ENCODE data around the gene CCDC24. TPM values are rescaled to one million over a fixed set of nuclear protein-coding genes. Genes with fewer than 3 reads are reported as not detected.

Gene CCDC24
- total and polyA plus RNA-seq, 9 of the 15 experiments (the other 6 are each of a cell fraction or from before 2014, with no cell fraction given) = 0.31 to 4.5 (median 1.5) TPM

- Histone ChIP-seq H3K9me3 (replicated peaks; ENCODE audit: control insufficient read depth, insufficient read depth, low read depth, low read length) (no peaks in the 10 kb centered on the region), H2AFZ (ENCODE audit: low read depth, low read length) (peak overlapping the region; percentile 100), H3K36me3 (ENCODE audit: control insufficient read depth, insufficient read depth, low read length) (peaks cover 21% of the 10 kb centered on the region), H3K27me3 (ENCODE audit: control insufficient read depth in 2 of 2, insufficient read depth in 2 of 2, low read length in 2 of 2) (no peaks in the 10 kb centered on the region), H3K79me2 (ENCODE audit: control insufficient read depth, insufficient read depth, low read length) (peaks cover 39% of the 10 kb centered on the region), H3K4me1 (replicated peaks in 1 of 2; ENCODE audit: control insufficient read depth in 2 of 2, insufficient read depth in 2 of 2, low read length in 2 of 2) (peaks cover 17 to 41% of the 10 kb centered on the region in 2 experiments), H3K4me2 (ENCODE audit: insufficient read depth, low read length) (peak overlapping the region; percentile 98), H4K20me1 (replicated peaks; ENCODE audit: control insufficient read depth, insufficient read depth, low read length) (no peaks in the 10 kb centered on the region), H3K4me3 (peak overlapping the region; percentile 60), H3K9me1 (ENCODE audit: control insufficient read depth, insufficient read depth, low read length) (no peaks in the 10 kb centered on the region), H3K27ac (ENCODE audit: extremely low read depth, low read depth, low read length) (peak overlapping the region; percentile 99), H3K9ac (ENCODE audit: insufficient read depth in 1 of 2, low read depth in 2 of 2, low read length in 2 of 2) (peak overlapping the region; percentile 98)
- ChIA-PET CTCF (ENCODE audit: low intra/inter-chr PET ratio) (interaction anchor here (0.8 to 1.7 kb wide), 3 partner anchors 11 to 415 kb away, joined by 4 to 7 read pairs (median 4); partner anchors contain the start of genes ARTN and PTPRF), POLR2A (interaction anchor here (0.5 to 1.2 kb wide), 7 partner anchors 10 to 499 kb away, joined by 3 to 4 read pairs (median 3); partner anchors contain the start of gene DPH2)
- in situ Hi-C loops (cut with MboI) (no loop called here), intact Hi-C loops (cut with micrococcal nuclease) (loop anchor here (1.0 to 5.0 kb wide), 3 partner anchors 24 to 92 kb away; partner anchors contain the start of gene ATP6V0B)
- BruUV-seq (replicated peaks) = TSS peak; percentile 77
- DNase-seq (ENCODE audit: extremely low read depth in 1 of 4, low spot score in 3 of 4) (no peak), FAIRE-seq (no peak), ATAC-seq (no peak)
- 4% methylated on average over 3 of the region's 3 CpGs for WGBS (ENCODE audit: insufficient coverage, low coverage, missing lambda C conversion rate)
- TF ChIP-seq ZNF764 (CRISPR knock-in tag; IDR thresholded peaks at IDR 0.05; ENCODE audit: low read depth) (no peak), SIN3B (IDR thresholded peaks at IDR 0.05; ENCODE audit: low read depth) (0 out of 2 replicates have a peak, but pooled peaks have one; percentile 8), HDGF (IDR thresholded peaks at IDR 0.05) (no peak), NR1H2 (CRISPR knock-in tag; IDR thresholded peaks at IDR 0.05) (no peak), CAMTA2 (CRISPR knock-in tag; conservative IDR thresholded peaks at IDR 0.05) (no peak), ZNF232 (CRISPR knock-in tag; IDR thresholded peaks at IDR 0.05) (peak; percentile 10; the same call in 1 of the 2 replicates), POU5F1 (IDR thresholded peaks at IDR 0.05; ENCODE audit: borderline replicate concordance, low read depth, low read length, partially characterized antibody) (no peak), ZNF184 (CRISPR knock-in tag; IDR thresholded peaks at IDR 0.05) (no peak), ZNF518B (CRISPR knock-in tag; IDR thresholded peaks at IDR 0.05) (no peak), SAFB2 (IDR thresholded peaks at IDR 0.05; ENCODE audit: borderline replicate concordance, low read depth, low read length, severe bottlenecking) (no peak), PRPF4 (IDR thresholded peaks at IDR 0.05; ENCODE audit: insufficient read depth, low read depth, low read length, poor library complexity, severe bottlenecking) (no peak), HDAC3 (IDR thresholded peaks at IDR 0.05; ENCODE audit: borderline replicate concordance, partially characterized antibody) (no peak), HIVEP1 (CRISPR knock-in tag; IDR thresholded peaks at IDR 0.05) (no peak), YY1 (IDR thresholded peaks at IDR 0.05; ENCODE audit: borderline replicate concordance in 1 of 3, control insufficient read depth in 1 of 3, extremely low read depth in 1 of 3, insufficient read depth in 3 of 3, insufficient read length in 1 of 3, insufficient replicate concordance in 2 of 3, low read depth in 1 of 3, low read length in 2 of 3) (no peak), ETV6 (IDR thresholded peaks at IDR 0.05; ENCODE audit: borderline replicate concordance in 1 of 2, low read depth in 2 of 2, low read length in 1 of 2) (no peak), ETV6 (CRISPR knock-in tag; IDR thresholded peaks at IDR 0.05; ENCODE audit: borderline replicate concordance) (no peak)
These were observed 45.6 kb upstream of the CCDC24 start for GRCh38 chr1:43945674-43946235.
